Measurements from ENCODE around the gene GIN1. TPM values are rescaled to one million over a fixed set of nuclear protein-coding genes. Genes with fewer than 3 reads are reported as not detected.

Gene GIN1
- total RNA-seq, 1 experiment from 2014 or later = 6.6 TPM

DNA sequence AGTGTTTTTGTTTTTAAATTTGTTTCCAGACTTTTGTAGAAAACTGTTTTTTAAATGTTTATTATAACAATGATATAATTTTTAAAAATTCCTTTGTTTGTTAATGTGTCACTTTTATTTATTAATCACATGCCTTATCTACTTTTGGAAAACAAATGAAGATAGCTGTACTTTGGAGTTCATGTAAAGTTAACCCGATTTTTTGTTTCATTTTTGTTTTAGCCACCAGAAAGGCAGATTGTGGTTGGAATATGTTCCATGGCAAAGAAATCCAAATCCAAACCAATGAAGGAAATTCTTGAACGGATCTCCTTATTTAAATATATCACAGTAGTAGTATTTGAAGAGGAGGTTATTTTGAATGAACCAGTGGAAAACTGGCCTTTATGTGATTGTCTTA, 13.3 kb upstream of the GIN1 start:
- Histone ChIP-seq H3K56ac (ENCODE audit: insufficient read length, low read depth, low read length) (no peak overlapping the region), H3K9ac (ENCODE audit: extremely low read depth, insufficient read length, low read length) (no peak overlapping the region), H4K20me1 (ENCODE audit: control insufficient read depth, insufficient read depth, insufficient read length) (no peaks in the 10 kb centered on the region), H4K8ac (replicated peaks; ENCODE audit: insufficient read length, low read depth, low read length) (no peak overlapping the region), H2BK120ac (ENCODE audit: low read depth, low read length, poor library complexity, severe bottlenecking) (no peak overlapping the region), H3K4ac (ENCODE audit: low read depth, low read length) (no peak overlapping the region), H3K18ac (ENCODE audit: insufficient read length, low read depth, low read length) (no peak overlapping the region), H4K5ac (ENCODE audit: insufficient read length, low read depth, low read length) (no peak overlapping the region), H2BK5ac (ENCODE audit: insufficient read length, low read length) (no peak overlapping the region), H3K79me1 (ENCODE audit: insufficient read depth, low read depth, low read length, poor library complexity, severe bottlenecking) (no peaks in the 10 kb centered on the region), H3K4me2 (ENCODE audit: insufficient read depth, insufficient read length, low read length) (no peak overlapping the region), H3K9me3 (ENCODE audit: control insufficient read depth, low read depth, low read length) (no peaks in the 10 kb centered on the region), H3K23me2 (ENCODE audit: insufficient read length, low read depth, low read length, poor library complexity, severe bottlenecking) (no peaks in the 10 kb centered on the region), H3K79me2 (ENCODE audit: insufficient read depth, low read length) (no peaks in the 10 kb centered on the region), H3K4me1 (ENCODE audit: insufficient read depth, low read length) (no peaks in the 10 kb centered on the region), H3K23ac (ENCODE audit: insufficient read length, low read depth, low read length) (no peak overlapping the region), H2AK5ac (ENCODE audit: insufficient read length, low read length) (no peak overlapping the region), H2BK20ac (ENCODE audit: low read depth, low read length, poor library complexity, severe bottlenecking) (no peak overlapping the region), H2BK12ac (ENCODE audit: insufficient read length, low read depth, low read length) (no peak overlapping the region), H3K14ac (ENCODE audit: insufficient read depth, low read length) (no peak overlapping the region), H3T11ph (ENCODE audit: low read length) (no peak overlapping the region), H2AFZ (ENCODE audit: low read length) (no peak overlapping the region), H3K27ac (ENCODE audit: insufficient read length, low read depth, low read length) (no peak overlapping the region), H4K91ac (ENCODE audit: insufficient read length, low read depth, low read length) (no peak overlapping the region), H2BK15ac (ENCODE audit: low read depth, low read length) (no peak overlapping the region), H3K27me3 (ENCODE audit: insufficient read depth, low read length) (no peaks in the 10 kb centered on the region)
- Mint-ChIP-seq H3K27me3 (ENCODE audit: low read depth) (no peaks in the 10 kb centered on the region), H3K4me3 (no peak overlapping the region), H3K36me3 (ENCODE audit: insufficient read depth in 1 of 3, low read depth in 3 of 3) (peaks cover 4 to 7% (median 4%) of the 10 kb centered on the region in 3 experiments; a peak in 4 of 7 replicates), H3K27ac (no peak overlapping the region), H3K4me1 (no peaks in the 10 kb centered on the region), H3K9me3 (no peaks in the 10 kb centered on the region)
- WGBS (ENCODE audit: extremely low coverage, insufficient read length, low lambda C conversion rate) = no CpG with 5 or more reads among the region's 2 CpGs
- no peak for DNase-seq
- TF ChIP-seq, protein P1, sequence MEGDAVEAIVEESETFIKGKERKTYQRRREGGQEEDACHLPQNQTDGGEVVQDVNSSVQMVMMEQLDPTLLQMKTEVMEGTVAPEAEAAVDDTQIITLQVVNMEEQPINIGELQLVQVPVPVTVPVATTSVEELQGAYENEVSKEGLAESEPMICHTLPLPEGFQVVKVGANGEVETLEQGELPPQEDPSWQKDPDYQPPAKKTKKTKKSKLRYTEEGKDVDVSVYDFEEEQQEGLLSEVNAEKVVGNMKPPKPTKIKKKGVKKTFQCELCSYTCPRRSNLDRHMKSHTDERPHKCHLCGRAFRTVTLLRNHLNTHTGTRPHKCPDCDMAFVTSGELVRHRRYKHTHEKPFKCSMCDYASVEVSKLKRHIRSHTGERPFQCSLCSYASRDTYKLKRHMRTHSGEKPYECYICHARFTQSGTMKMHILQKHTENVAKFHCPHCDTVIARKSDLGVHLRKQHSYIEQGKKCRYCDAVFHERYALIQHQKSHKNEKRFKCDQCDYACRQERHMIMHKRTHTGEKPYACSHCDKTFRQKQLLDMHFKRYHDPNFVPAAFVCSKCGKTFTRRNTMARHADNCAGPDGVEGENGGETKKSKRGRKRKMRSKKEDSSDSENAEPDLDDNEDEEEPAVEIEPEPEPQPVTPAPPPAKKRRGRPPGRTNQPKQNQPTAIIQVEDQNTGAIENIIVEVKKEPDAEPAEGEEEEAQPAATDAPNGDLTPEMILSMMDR (conservative IDR thresholded peaks at IDR 0.05) = no peak
